Keratinocyte (primary cell): ENCODE results near the gene MYH6. TPM values are rescaled to one million over a fixed set of nuclear protein-coding genes. Genes with fewer than 3 reads are reported as not detected.

Experiments
- DNase-seq: peaks from one replicate; pipeline ENCODE4 v3.0.0-alpha.2; 2011; ENCODE audit warnings: low read depth, missing footprints, low spot score
- FAIRE-seq: peaks from 2 replicates; lab custom pipeline; 2011; peaks lifted over from hg19 to GRCh38; lab: Jason Lieb, UNC
- H2AFZ ChIP-seq: 2 replicates; pipeline ENCODE4 v1.6.0; 2012; ENCODE audit warnings: low read length, control low read depth, inconsistent platforms; ENCODE audit not compliant: control insufficient read depth
- H3K27ac ChIP-seq: 2 replicates; pipeline ENCODE4 v1.5.1; 2011; ENCODE audit warnings: low read length; ENCODE audit not compliant: control insufficient read depth, insufficient read depth
- H3K27me3 ChIP-seq: 3 replicates; pipeline ENCODE4 v1.6.0; 2011; ENCODE audit warnings: low read length; ENCODE audit not compliant: control insufficient read depth, insufficient read depth; ENCODE audit errors: extremely low read depth
- H3K36me3 ChIP-seq, 2 experiments: 2 replicates in 1 of 2; 3 replicates in 1 of 2; pipeline ENCODE4 v1.5.1; 2011; ENCODE audit warnings: low read length in 2 of 2, mild to moderate bottlenecking in 1 of 2; ENCODE audit not compliant: control insufficient read depth in 2 of 2, insufficient read depth in 2 of 2; ENCODE audit errors: extremely low read depth in 1 of 2
- H3K4me1 ChIP-seq: 3 replicates; pipeline ENCODE4 v1.5.1; 2011; ENCODE audit warnings: low read length; ENCODE audit not compliant: control insufficient read depth, insufficient read depth; ENCODE audit errors: extremely low read depth
- H3K4me2 ChIP-seq: 3 replicates; pipeline ENCODE4 v1.6.0; 2011; ENCODE audit warnings: low read depth, low read length; ENCODE audit not compliant: control insufficient read depth, insufficient read depth; ENCODE audit errors: extremely low read depth
- H3K4me3 ChIP-seq, 3 experiments: fragments of 200-600 bp in 1 of 3; sonication (generic) in 1 of 3; 2 replicates in 2 of 3; 3 replicates in 1 of 3; pipeline ENCODE4 v1.5.1; 2011 to 2016; ENCODE audit warnings: low read length in 3 of 3, mild to moderate bottlenecking in 3 of 3, control low read depth in 2 of 3, inconsistent platforms in 1 of 3, low read depth in 1 of 3, mixed read lengths in 1 of 3, mixed run types in 1 of 3, moderate library complexity in 1 of 3; ENCODE audit not compliant: control insufficient read depth in 2 of 3, insufficient read depth in 2 of 3; ENCODE audit errors: extremely low read depth in 1 of 3
- H3K79me2 ChIP-seq: 2 replicates; pipeline ENCODE4 v1.6.0; 2012; ENCODE audit warnings: low read length; ENCODE audit not compliant: control insufficient read depth, insufficient read depth
- H3K9ac ChIP-seq: 3 replicates; pipeline ENCODE4 v1.6.0; 2011; ENCODE audit warnings: low read length; ENCODE audit not compliant: control insufficient read depth, insufficient read depth; ENCODE audit errors: extremely low read depth
- H3K9me1 ChIP-seq: 3 replicates; pipeline ENCODE4 v1.6.0; 2011; ENCODE audit warnings: low read length; ENCODE audit not compliant: control insufficient read depth, insufficient read depth; ENCODE audit errors: extremely low read depth
- H3K9me3 ChIP-seq: 2 replicates; pipeline ENCODE4 v1.5.1; 2012; ENCODE audit warnings: low read depth, low read length; ENCODE audit not compliant: control insufficient read depth
- H4K20me1 ChIP-seq: 3 replicates; pipeline ENCODE4 v1.6.0; 2011; ENCODE audit warnings: low read length; ENCODE audit not compliant: control insufficient read depth, insufficient read depth; ENCODE audit errors: extremely low read depth
- EZH2 ChIP-seq: IDR thresholded peaks from one replicate; pipeline ENCODE4 v1.6.1; 2012; ENCODE audit warnings: inconsistent platforms, mild to moderate bottlenecking, low read length, moderate library complexity
- dilution Hi-C: fragments of 300-500 bp; cut with MboI; formaldehyde crosslinking; loops from one replicate; pipeline ENCODE4 v1.7.0; 2020; ENCODE audit warnings: low sequenced_read_pairs; ENCODE audit not compliant: extremely low pct_ligation_motif_present
- polyA plus RNA-seq, 5 experiments: library from polyadenylated mRNA; depleted of rRNA in 3 of 5; stranded (reverse) in 3 of 5; stranded (forward) in 1 of 5; unstranded in 1 of 5; fragments of >200 nt; gene quantifications; 1 replicate in 1 of 5; 2 replicates in 3 of 5; 3 replicates in 1 of 5; pipeline versions ENCODE4 v1.2.1 to v1.2.3, GENCODE V29; 2011 to 2012; ENCODE audit warnings: missing spikeins in 2 of 5, low read depth in 1 of 5, low replicate concordance in 1 of 5
- TF ChIP-seq, protein P1 (sequence below), 3 experiments: IDR thresholded peaks in 1 of 3; conservative IDR thresholded peaks in 1 of 3; optimal IDR thresholded peaks in 1 of 3; 2 replicates in 2 of 3; 3 replicates in 1 of 3; pipeline versions ENCODE3 to v1.5.1; 2011; ENCODE audit warnings: low read length in 3 of 3, mild to moderate bottlenecking in 3 of 3, moderate library complexity in 2 of 3, control low read depth in 1 of 3, inconsistent platforms in 1 of 3; ENCODE audit not compliant: insufficient read depth in 2 of 3; ENCODE audit errors: extremely low read depth in 1 of 3

Gene MYH6
- polyA plus RNA-seq, 1 donor (not counting 4 experiments of a cell fraction or from before 2014, with no cell fraction given), result not detected

DNA sequence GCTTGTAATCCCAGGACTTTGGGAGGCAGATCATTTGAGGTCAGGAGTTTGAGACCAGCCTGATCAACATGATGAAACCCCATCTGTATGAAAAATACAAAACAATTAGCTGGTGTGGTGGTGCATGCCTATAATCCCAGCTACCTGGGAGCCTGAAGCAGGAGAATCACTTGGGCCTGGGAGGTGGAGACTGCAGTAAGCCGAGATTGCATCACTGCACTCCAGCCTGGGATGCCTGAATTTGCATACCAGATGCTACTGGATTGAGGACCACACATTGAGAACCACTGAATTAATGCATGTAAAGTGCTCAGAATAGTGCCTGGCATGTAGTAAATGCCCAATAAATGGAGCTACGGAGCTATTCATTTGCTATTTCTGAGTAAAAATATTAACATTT, 42.3 kb upstream of the MYH6 start:
- H3K4me3 ChIP-seq, result no peak overlapping the region
- no peak overlapping the region for H2AFZ ChIP-seq
- H3K27me3 ChIP-seq, result no peaks in the 10 kb centered on the region
- H3K4me1 ChIP-seq, result peaks cover 17% of the 10 kb centered on the region
- H3K36me3 ChIP-seq, result no peaks in the 10 kb centered on the region
- DNase-seq (no peak), FAIRE-seq (no peak)
- H4K20me1 ChIP-seq, result no peaks in the 10 kb centered on the region
- H3K4me2 ChIP-seq, result no peak overlapping the region
- dilution Hi-C loops, result no loop called here
- TF ChIP-seq, protein P1, sequence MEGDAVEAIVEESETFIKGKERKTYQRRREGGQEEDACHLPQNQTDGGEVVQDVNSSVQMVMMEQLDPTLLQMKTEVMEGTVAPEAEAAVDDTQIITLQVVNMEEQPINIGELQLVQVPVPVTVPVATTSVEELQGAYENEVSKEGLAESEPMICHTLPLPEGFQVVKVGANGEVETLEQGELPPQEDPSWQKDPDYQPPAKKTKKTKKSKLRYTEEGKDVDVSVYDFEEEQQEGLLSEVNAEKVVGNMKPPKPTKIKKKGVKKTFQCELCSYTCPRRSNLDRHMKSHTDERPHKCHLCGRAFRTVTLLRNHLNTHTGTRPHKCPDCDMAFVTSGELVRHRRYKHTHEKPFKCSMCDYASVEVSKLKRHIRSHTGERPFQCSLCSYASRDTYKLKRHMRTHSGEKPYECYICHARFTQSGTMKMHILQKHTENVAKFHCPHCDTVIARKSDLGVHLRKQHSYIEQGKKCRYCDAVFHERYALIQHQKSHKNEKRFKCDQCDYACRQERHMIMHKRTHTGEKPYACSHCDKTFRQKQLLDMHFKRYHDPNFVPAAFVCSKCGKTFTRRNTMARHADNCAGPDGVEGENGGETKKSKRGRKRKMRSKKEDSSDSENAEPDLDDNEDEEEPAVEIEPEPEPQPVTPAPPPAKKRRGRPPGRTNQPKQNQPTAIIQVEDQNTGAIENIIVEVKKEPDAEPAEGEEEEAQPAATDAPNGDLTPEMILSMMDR (optimal IDR thresholded peaks at IDR 0.05 in 1 of 3, IDR thresholded peaks at IDR 0.05 in 1 of 3, conservative IDR thresholded peaks at IDR 0.05 in 1 of 3; ENCODE audit: extremely low read depth in 1 of 3, insufficient read depth in 2 of 3, low read length in 3 of 3), result no peak
- TF ChIP-seq EZH2, result no peak
- H3K79me2 ChIP-seq, result no peaks in the 10 kb centered on the region
- no peak overlapping the region for H3K27ac ChIP-seq
- no peak overlapping the region for H3K9ac ChIP-seq
- no peaks in the 10 kb centered on the region for H3K9me3 ChIP-seq
- H3K9me1 ChIP-seq, result no peaks in the 10 kb centered on the region

DNA sequence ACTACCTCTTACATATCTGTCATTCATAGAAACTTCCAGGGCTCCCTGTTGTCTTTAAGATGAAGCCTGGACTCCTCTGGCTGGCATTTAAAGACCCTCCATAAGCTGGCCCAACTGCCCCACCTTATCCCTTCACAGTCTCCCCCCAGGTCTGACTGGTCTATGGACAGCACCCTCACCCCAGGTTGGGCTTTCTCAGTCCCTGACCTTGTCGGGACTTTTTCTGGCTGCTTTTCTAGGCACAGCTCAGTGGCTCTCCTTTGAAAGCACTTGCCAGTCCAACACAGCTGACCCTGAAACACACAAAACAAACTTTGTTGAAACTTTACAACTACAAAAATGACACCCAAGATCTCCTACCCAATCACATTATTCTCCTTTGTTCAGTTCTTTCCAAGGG, 41.2 kb upstream of the MYH6 start:
- Histone ChIP-seq H3K79me2 (no peaks in the 10 kb centered on the region), H3K36me3 (no peaks in the 10 kb centered on the region), H3K9me1 (no peaks in the 10 kb centered on the region), H3K4me2 (no peak overlapping the region), H3K27me3 (no peaks in the 10 kb centered on the region), H4K20me1 (no peaks in the 10 kb centered on the region), H2AFZ (no peak overlapping the region), H3K9me3 (no peaks in the 10 kb centered on the region), H3K27ac (no peak overlapping the region), H3K4me1 (peaks cover 10% of the 10 kb centered on the region), H3K9ac (no peak overlapping the region), H3K4me3 (no peak overlapping the region)
- no peak for FAIRE-seq
- dilution Hi-C loops, result no loop called here
- DNase-seq, result no peak
- TF ChIP-seq, protein P1 (optimal IDR thresholded peaks at IDR 0.05 in 1 of 3, IDR thresholded peaks at IDR 0.05 in 1 of 3, conservative IDR thresholded peaks at IDR 0.05 in 1 of 3; ENCODE audit: extremely low read depth in 1 of 3, insufficient read depth in 2 of 3, low read length in 3 of 3), result no peak
- no peak for TF ChIP-seq EZH2
